B cell (primary cell): ENCODE results near the gene STAT5B. TPM values are rescaled to one million over a fixed set of nuclear protein-coding genes. Genes with fewer than 3 reads are reported as not detected.

Experiments
- ATAC-seq: fragments of 200-7000 bp; cut with Tn5 transposase; one replicate; pipeline ENCODE4 v1.10.0; 2021; ENCODE audit warnings: low read depth, mild to moderate bottlenecking, moderate number of reproducible peaks, moderate library complexity
- CTCF ChIA-PET: fragments of 350-600 bp; sonication (Branson Sonifier 250); formaldehyde crosslinking; loops from one replicate; lab custom pipeline; 2021; ENCODE audit warnings: antibody characterized with exemption, inconsistent platforms; lab: Charles Lee
- POLR2A ChIA-PET: fragments of 350-600 bp; sonication (Branson Sonifier 250); formaldehyde crosslinking; loops from one replicate; lab custom pipeline; 2021; ENCODE audit warnings: antibody characterized with exemption; lab: Charles Lee
- DNase-seq: peaks from one replicate; pipeline ENCODE4 v3.0.0; 2013
- H2AFZ ChIP-seq: 2 replicates; pipeline ENCODE4 v1.6.1; 2012; ENCODE audit warnings: mild to moderate bottlenecking, low read depth, low read length; ENCODE audit not compliant: insufficient read depth, poor library complexity, severe bottlenecking
- H3K27ac ChIP-seq, 2 donors: 1 replicate in 1 of 2; 2 replicates in 1 of 2; pipeline ENCODE4 v1.5.1; 2012 to 2013; ENCODE audit warnings: low read length in 2 of 2, mild to moderate bottlenecking in 2 of 2, moderate library complexity in 1 of 2
- H3K27me3 ChIP-seq, 4 experiments: fragments of 200-600 bp in 1 of 4; sonication (generic) in 1 of 4; replicated peaks in 1 of 4; 1 replicate in 2 of 4; 2 replicates in 2 of 4; pipeline versions ENCODE4 v1.6.1 to v1.7.0; 2013 to 2016; ENCODE audit warnings: low read length in 3 of 4, mild to moderate bottlenecking in 2 of 4, mixed read lengths in 1 of 4, moderate library complexity in 1 of 4; ENCODE audit not compliant: insufficient read depth in 4 of 4, control insufficient read depth in 3 of 4; ENCODE audit errors: control extremely low read depth in 1 of 4
- H3K36me3 ChIP-seq, 2 experiments: replicated peaks in 1 of 2; 1 replicate in 1 of 2; 2 replicates in 1 of 2; pipeline versions ENCODE4 v1.6.1 to v1.7.1; 2013; ENCODE audit warnings: low read length in 1 of 2; ENCODE audit not compliant: insufficient read depth in 2 of 2, control insufficient read depth in 1 of 2; ENCODE audit errors: control extremely low read depth in 1 of 2, extremely low read depth in 1 of 2
- H3K4me1 ChIP-seq, 2 donors: fragments of 200-600 bp in 1 of 2; sonication (generic) in 1 of 2; 1 replicate in 1 of 2; 2 replicates in 1 of 2; pipeline versions ENCODE4 v1.5.1 to v1.6.1; 2013 to 2017; ENCODE audit warnings: low read length in 2 of 2; ENCODE audit not compliant: control insufficient read depth in 2 of 2, insufficient read depth in 2 of 2
- H3K4me2 ChIP-seq: replicated peaks from 2 replicates; pipeline ENCODE3; 2012; ENCODE audit warnings: mild to moderate bottlenecking, low read depth, low read length; ENCODE audit not compliant: poor library complexity, severe bottlenecking
- H3K4me3 ChIP-seq, 5 experiments: fragments of 200-600 bp in 1 of 5; sonication (generic) in 1 of 5; 1 replicate in 3 of 5; 2 replicates in 2 of 5; pipeline versions ENCODE4 v1.5.1 to v1.7.0; 2011 to 2016; ENCODE audit warnings: low read length in 4 of 5, mild to moderate bottlenecking in 4 of 5, low read depth in 2 of 5, control low read depth in 1 of 5, moderate library complexity in 1 of 5; ENCODE audit not compliant: insufficient read depth in 1 of 5; ENCODE audit errors: control extremely low read depth in 1 of 5, extremely low read depth in 1 of 5
- H3K79me2 ChIP-seq: fragments of 200-600 bp; sonication (generic); one replicate; pipeline ENCODE4 v1.6.0; 2016; ENCODE audit warnings: low read length; ENCODE audit not compliant: control insufficient read depth, insufficient read depth
- H3K9ac ChIP-seq: fragments of 200-600 bp; sonication (generic); 2 replicates; pipeline ENCODE4 v1.6.1; 2017; ENCODE audit warnings: mild to moderate bottlenecking, low read length, moderate library complexity
- H3K9me3 ChIP-seq, 3 donors: one replicate each; pipeline versions ENCODE4 v1.6.1 to v1.7.1; 2013; ENCODE audit warnings: low read length in 2 of 3; ENCODE audit not compliant: control insufficient read depth in 2 of 3, insufficient read depth in 1 of 3; ENCODE audit errors: control extremely low read depth in 1 of 3
- H4K20me1 ChIP-seq: 2 replicates; pipeline ENCODE4 v1.6.0; 2012; ENCODE audit warnings: mild to moderate bottlenecking, low read length; ENCODE audit not compliant: insufficient read depth, control insufficient read depth, poor library complexity, severe bottlenecking
- H3K27ac Mint-ChIP-seq: one replicate; pipeline ENCODE4 v1.8.0; 2021; ENCODE audit warnings: mixed read lengths
- H3K27me3 Mint-ChIP-seq: one replicate; pipeline ENCODE4 v1.8.0; 2021; ENCODE audit warnings: mixed read lengths
- H3K4me1 Mint-ChIP-seq: one replicate; pipeline ENCODE4 v1.8.0; 2021; ENCODE audit warnings: mixed read lengths
- H3K4me3 Mint-ChIP-seq: one replicate; pipeline ENCODE4 v1.8.0; 2021; ENCODE audit warnings: mixed read lengths
- H3K9me3 Mint-ChIP-seq: one replicate; pipeline ENCODE4 v1.8.0; 2022; ENCODE audit warnings: mixed read lengths; ENCODE audit not compliant: insufficient read depth
- EZH2 ChIP-seq: IDR thresholded peaks from 2 replicates; pipeline ENCODE4 v1.6.1; 2012; ENCODE audit warnings: borderline replicate concordance, low read depth, mild to moderate bottlenecking, moderate library complexity, low read length; ENCODE audit not compliant: insufficient read depth, poor library complexity, severe bottlenecking
- WGBS: methylation state at CpG from one replicate; pipeline ENCODE4 v1.1.5; 2013; ENCODE audit warnings: missing lambda C conversion rate; ENCODE audit not compliant: insufficient coverage; 5-methylcytosine and 5-hydroxymethylcytosine counted together
- intact Hi-C: fragments of 100-400 bp; cut with micrococcal nuclease; formaldehyde crosslinking; loops from one replicate; pipeline ENCODE4 v1.10.0; 2022
- polyA plus RNA-seq: library from polyadenylated mRNA; depleted of rRNA; stranded (reverse); fragments of >200 nt; gene quantifications from 2 replicates; pipeline ENCODE4 v1.2.3, GENCODE V29; 2012
- total RNA-seq, 2 donors: library from RNA; stranded (reverse); fragments of 120-200 nt in 1 of 2; gene quantifications; 1 replicate in 1 of 2; 2 replicates in 1 of 2; pipeline versions ENCODE4 v1.2.3 to v1.2.4, GENCODE V29; 2013 to 2022
- TF ChIP-seq, protein P1 (sequence below): fragments of 200-600 bp; IDR thresholded peaks from one replicate; pipeline ENCODE4 v1.8.0; 2022; ENCODE audit warnings: antibody characterized with exemption, mild to moderate bottlenecking

Gene STAT5B
- total and polyA plus RNA-seq, 2 donors (not counting 1 experiment from before 2014, with no cell fraction given) = 70.0 to 103 TPM

DNA sequence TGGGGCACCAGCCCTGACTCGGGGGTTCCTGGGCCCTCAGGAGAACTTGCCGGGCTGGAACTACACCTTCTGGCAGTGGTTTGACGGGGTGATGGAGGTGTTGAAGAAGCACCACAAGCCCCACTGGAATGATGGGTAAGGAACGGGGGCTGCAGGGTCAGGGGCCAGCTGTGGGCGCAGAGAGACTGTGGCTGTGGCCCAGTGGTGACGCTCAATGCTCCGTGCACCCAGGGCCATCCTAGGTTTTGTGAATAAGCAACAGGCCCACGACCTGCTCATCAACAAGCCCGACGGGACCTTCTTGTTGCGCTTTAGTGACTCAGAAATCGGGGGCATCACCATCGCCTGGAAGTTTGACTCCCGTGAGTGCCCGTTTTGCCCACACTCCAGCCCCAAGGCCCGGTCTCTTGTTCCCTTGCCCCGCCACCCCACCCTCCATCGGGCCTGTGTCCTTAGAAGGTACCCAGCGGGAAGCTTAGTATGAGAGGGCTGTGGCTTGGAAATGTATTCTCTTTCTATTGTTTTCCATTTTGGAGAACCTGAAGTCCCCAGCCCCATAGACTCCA, 31.3 kb upstream of the STAT5B start:
- TF ChIP-seq EZH2 = no peak
- TF ChIP-seq, protein P1, sequence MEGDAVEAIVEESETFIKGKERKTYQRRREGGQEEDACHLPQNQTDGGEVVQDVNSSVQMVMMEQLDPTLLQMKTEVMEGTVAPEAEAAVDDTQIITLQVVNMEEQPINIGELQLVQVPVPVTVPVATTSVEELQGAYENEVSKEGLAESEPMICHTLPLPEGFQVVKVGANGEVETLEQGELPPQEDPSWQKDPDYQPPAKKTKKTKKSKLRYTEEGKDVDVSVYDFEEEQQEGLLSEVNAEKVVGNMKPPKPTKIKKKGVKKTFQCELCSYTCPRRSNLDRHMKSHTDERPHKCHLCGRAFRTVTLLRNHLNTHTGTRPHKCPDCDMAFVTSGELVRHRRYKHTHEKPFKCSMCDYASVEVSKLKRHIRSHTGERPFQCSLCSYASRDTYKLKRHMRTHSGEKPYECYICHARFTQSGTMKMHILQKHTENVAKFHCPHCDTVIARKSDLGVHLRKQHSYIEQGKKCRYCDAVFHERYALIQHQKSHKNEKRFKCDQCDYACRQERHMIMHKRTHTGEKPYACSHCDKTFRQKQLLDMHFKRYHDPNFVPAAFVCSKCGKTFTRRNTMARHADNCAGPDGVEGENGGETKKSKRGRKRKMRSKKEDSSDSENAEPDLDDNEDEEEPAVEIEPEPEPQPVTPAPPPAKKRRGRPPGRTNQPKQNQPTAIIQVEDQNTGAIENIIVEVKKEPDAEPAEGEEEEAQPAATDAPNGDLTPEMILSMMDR = no peak
- Histone ChIP-seq H3K79me2 (no peaks in the 10 kb centered on the region), H3K36me3 (peaks cover 0 to 78% of the 10 kb centered on the region in 2 experiments), H3K9me3 (no peaks in the 10 kb centered on the region), H3K27me3 (no peaks in the 10 kb centered on the region), H3K9ac (no peak overlapping the region), H3K27ac (no peak overlapping the region), H2AFZ (no peak overlapping the region), H3K4me3 (no peak overlapping the region), H3K4me1 (peaks cover 10% of the 10 kb centered on the region in 2 donors), H3K4me2 (no peak overlapping the region), H4K20me1 (peaks cover 12% of the 10 kb centered on the region)
- Mint-ChIP-seq H3K27me3 (no peaks in the 10 kb centered on the region), H3K4me1 (peaks cover 12% of the 10 kb centered on the region), H3K27ac (no peak overlapping the region), H3K4me3 (no peak overlapping the region), H3K9me3 (no peaks in the 10 kb centered on the region)
- ChIA-PET POLR2A (no interaction called here), CTCF (interaction anchor here (1.0 kb wide), 1 partner anchor 99 kb away, joined by 3 read pairs; no protein-coding TSS in a partner anchor)
- no peak for DNase-seq
- 95% methylated on average over 15 of the region's 19 CpGs for WGBS
- no peak for ATAC-seq
- intact Hi-C loops = no loop called here

DNA sequence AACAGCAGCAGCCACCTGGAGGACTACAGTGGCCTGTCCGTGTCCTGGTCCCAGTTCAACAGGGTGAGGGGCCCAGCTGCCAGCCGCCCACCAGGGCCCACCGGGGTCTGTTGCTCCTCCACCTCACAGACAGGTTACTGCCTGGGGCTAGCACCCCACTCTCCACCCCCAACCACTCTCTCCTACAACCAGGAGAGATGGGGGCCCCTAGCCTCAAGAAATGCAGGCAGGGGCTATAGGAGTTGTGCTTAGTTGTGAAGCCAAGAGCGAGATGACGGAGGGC, 30.1 kb upstream of the STAT5B start:
- intact Hi-C loops = no loop called here
- Histone ChIP-seq H3K9me3 (no peaks in the 10 kb centered on the region), H3K4me1 (peaks cover 0 to under 1% of the 10 kb centered on the region in 2 donors), H3K27ac (no peak overlapping the region), H3K36me3 (peaks cover 0 to 89% of the 10 kb centered on the region in 2 experiments), H2AFZ (no peak overlapping the region), H4K20me1 (peaks cover under 1% of the 10 kb centered on the region), H3K79me2 (no peaks in the 10 kb centered on the region), H3K4me3 (no peak overlapping the region), H3K9ac (no peak overlapping the region), H3K27me3 (no peaks in the 10 kb centered on the region), H3K4me2 (no peak overlapping the region)
- Mint-ChIP-seq H3K4me1 (peaks cover 2% of the 10 kb centered on the region), H3K27me3 (no peaks in the 10 kb centered on the region), H3K4me3 (no peak overlapping the region), H3K9me3 (no peaks in the 10 kb centered on the region), H3K27ac (no peak overlapping the region)
- TF ChIP-seq EZH2 = no peak
- ATAC-seq (no peak), DNase-seq (no peak)
- 100% methylated on average over 3 of the region's 5 CpGs for WGBS
- ChIA-PET POLR2A (no interaction called here), CTCF (no interaction called here)
